CD4-positive, alpha-beta T cell treated with Interleukin-2 at 100 ng/mL for 4 hours (primary cell): ENCODE data around the gene UBASH3B.
A peak's percentile ranks its signal among the peaks of the same experiment; 100 is the strongest.

Experiments used
- DNase-seq: peaks from one replicate; pipeline ENCODE4 v3.0.0-alpha.2; 2020; ENCODE audit warnings: low spot score

Gene UBASH3B

DNA sequence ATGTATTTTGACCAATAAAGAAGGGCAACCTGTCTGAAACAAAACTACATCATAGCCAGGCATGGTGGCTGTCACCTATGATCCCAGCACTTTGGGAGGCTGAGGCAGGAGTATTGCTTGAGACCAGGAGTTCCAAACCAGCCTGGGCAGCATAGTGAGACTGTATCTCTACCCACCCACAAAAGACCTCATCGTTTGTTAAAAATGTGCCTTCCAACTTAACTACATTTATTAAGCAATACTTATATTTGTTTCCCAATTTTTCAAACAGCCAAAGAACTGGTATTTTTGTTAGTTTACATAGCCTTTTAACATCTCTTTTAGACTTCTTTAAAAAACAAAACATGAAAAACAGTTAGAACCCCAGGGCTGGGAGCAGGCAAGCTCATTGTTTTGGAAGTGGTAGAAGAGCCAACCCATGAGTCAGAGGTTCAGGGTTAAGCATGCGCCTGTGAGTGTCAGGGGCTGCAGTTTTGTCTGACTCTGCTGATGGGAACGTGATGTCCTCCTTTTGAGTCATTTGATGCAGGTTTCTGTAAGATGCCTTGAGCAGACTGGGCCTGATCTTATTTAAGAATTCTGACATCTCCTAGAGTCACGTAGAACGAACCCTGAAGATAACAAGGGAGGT lies 128.9 kb downstream of the UBASH3B start:
- no peak for DNase-seq

DNA sequence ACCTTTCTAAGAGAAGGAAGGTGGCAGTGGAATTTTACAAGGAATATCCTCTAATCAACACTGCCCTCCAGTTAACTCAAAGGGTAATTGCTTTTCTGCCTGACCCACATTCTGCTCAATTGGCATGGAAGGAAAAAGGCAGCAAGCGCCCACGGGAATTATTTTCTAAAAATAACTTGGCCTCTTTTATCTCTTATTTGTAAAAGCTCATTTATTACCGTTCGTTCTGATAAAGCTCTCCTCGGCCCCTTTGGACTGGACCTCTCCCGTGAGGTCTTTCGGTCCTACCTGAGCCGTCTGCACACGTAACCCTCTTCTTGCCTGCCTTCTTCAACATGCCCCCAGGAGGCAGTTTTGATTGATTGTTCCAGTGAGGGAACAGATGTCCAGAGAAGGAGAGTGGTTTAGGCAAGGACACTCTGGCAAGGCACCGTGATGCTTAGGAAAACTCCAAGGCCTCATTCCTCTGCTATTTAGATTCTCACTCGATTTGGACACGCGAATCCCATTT lies 129.6 kb downstream of the UBASH3B start:
- DNase-seq, result no peak

- DNase-seq, result no peak
Observed at GRCh38 chr11:122786896-122787295, 131.4 kb downstream of the UBASH3B start.

DNA sequence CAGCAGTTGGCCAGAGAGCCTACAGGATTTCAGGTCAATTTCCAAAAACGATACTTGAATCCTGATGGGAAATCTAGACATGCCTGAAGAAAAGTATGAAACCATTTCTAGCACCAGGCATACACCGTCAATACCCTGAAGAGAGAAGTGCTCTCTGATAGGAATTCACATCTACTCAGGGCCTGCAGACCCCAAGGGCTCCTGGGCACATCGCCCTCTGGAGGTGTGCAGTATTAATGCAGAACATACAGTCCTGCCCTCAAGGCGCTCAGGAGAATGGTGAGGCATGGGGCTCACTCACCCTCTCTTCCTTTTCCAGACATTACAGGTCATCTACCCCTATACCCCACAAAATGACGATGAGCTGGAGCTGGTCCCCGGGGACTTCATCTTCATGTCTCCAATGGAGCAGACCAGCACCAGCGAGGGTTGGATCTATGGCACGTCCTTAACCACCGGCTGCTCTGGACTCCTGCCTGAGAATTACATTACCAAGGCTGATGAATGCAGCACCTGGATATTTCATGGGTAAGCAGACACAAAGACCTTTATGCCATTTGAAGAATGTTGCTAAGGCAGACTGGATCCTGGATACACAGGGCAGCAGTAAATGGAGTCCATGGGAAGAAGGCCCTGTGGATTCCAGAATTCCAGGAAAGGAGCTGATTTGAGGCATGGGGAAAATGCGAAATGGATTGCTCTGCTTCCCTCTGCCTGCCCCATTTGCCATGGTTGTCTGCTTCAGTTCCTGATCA lies 133.4 kb downstream of the UBASH3B start:
- DNase-seq, result no peak

- DNase-seq, result no peak
Observed at GRCh38 chr11:122789907-122790306, 134.4 kb downstream of the UBASH3B start.

DNA sequence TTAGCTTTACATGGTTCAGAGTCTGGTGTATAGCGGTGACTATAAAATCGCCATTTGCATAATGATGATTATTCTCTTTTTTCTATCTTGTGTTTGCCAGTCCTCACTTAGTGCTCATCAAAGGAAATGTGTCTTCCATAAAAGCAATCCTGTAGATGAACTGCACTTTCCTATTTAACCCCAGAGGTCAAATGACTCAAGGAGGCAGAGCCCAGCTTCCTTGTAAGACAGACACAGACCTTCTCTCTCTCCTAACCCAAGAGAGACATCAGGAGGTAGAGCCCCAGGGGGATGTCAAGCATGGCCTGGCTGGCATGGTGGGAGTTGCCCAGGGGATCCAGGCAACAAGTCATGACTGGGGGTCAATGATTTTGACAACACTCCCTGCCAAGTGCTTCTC lies 135.9 kb downstream of the UBASH3B start:
- DNase-seq, result no peak

GRCh38 chr11:122791836-122792235 lies 136.3 kb downstream of the UBASH3B start:
- no peak for DNase-seq

DNA sequence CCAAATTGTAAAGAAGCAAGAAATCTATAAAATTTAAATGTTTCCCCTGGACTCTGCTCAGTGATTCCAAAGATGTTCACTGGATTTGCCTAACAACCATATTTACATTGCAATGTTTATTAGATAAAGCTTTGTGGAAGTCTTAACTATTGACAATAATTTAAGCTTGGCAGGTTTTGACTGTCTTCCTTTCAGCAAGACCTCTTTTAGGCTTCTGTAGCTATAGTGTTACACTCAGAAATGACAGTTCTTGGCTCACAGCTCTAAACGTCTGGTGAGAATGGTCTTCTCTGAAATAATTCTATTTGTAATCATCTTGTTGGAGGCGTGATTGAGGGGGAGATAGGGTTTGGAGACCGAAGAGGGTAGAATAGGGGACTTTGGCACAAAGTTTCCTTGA lies 138.0 kb downstream of the UBASH3B start:
- no peak for DNase-seq

- DNase-seq, result no peak
Observed at GRCh38 chr11:122795307-122795706, 139.8 kb downstream of the UBASH3B start.

DNA sequence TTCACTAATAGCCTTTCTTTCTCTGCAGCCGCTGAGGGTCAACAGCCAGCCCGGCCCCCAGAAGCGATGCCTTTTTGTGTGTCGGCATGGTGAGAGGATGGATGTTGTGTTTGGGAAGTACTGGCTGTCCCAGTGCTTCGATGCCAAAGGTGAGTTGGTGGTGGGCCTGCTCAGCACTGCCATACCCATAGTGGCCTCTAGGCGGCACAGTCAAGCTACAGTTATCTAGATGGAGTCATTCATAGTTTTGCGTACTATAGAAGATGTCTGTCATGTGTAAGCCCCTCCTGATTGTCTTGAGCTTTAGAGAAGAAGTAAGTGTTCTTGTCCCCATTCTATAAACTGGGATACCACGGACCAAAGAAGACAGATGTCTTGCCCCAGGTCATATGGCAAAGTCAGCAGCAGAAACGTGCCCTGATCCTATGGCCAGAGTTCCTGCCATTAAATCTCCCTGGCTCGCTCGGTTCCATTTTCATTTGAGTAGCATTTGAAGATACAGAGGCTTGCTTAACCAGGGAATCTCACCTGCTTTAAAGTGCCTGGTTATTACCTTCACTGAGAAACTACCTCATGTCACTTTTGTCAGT lies 140.7 kb downstream of the UBASH3B start:
- peak; percentile 71 for DNase-seq

- no peak for DNase-seq
Observed at GRCh38 chr11:122797651-122798050, 142.1 kb downstream of the UBASH3B start.

- DNase-seq, result no peak
Observed at GRCh38 chr11:122799406-122800105, 144.0 kb downstream of the UBASH3B start.

DNA sequence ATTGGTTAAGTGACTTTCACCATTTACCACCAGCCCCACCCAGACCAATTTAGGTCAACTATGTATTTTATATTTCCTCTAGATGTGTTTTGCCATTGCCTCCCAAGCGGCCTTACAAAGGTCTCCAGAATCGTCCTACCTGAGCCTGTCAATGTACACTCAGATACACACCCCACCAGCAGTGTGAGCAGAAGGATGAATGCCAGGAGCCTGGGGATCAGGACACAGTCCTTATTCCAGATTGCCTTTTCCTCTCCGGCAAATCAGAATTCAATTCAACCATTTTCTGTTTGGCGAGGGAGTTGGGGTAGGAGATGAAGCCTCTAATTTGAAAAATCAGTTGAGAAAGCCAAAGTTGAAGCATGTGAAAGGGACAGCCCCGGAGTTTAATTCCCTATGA lies 147.4 kb downstream of the UBASH3B start:
- DNase-seq, result no peak

DNA sequence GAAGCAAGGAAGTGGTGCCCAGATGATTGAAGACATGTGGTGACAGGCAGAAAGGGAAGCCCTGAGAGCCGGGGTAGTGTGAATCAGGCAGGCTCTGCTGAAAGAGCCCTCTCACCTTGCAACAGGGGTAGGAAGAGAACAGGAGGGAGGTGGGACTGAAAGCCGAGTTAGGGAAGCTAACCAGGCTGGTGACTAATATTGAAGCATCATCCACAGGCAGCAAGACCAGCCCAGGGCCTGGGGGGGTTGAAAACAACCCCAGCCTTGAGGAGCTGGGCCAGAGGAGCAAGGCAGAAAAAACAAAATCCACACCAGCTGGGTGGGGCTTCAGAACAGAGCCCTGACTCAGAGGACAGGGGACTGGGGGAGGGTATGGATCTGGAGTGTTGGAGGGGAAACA lies 147.8 kb downstream of the UBASH3B start:
- DNase-seq, result no peak

DNA sequence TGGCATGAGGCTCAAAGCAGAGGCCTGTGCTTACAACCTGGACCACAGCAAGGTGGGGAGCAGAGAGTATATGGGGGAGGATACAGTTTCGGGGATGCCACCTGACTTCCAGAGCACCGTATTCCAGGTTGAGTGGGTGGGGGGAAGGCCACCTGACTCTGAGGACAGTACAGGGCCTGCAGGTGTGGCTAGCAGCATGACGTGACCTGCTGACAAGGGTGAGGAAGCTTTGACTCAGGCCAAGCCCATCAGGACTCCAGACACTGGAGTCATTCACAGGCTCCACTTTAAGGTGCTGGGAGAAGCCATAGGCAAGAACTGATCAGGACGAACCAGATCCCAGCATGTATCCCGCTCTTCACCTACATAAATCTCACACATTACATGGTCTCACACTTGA lies 148.2 kb downstream of the UBASH3B start:
- DNase-seq, result no peak

GRCh38 chr11:122804161-122804560 lies 148.6 kb downstream of the UBASH3B start:
- DNase-seq, result no peak

DNA sequence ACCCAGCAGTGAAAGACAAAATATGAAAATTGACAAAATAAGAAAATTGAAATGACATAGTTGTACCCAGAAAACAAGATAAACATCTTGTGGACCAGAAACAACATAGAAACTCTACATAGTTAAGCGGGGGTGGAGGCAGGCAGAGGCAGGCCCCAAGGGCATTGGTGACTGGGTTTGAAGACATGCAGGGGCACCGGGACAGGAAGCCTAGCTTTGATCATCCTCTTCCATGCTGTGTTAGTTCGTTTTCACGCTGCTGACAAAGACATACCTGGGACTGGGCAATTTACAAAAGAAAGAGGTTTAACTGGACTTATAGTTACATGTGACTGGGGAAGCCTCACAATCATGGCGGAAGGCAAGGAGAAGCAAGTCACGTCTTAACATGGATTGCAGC lies 149.3 kb downstream of the UBASH3B start:
- no peak for DNase-seq

GRCh38 chr11:122807731-122808477 lies 152.4 kb downstream of the UBASH3B start:
- DNase-seq, result no peak

DNA sequence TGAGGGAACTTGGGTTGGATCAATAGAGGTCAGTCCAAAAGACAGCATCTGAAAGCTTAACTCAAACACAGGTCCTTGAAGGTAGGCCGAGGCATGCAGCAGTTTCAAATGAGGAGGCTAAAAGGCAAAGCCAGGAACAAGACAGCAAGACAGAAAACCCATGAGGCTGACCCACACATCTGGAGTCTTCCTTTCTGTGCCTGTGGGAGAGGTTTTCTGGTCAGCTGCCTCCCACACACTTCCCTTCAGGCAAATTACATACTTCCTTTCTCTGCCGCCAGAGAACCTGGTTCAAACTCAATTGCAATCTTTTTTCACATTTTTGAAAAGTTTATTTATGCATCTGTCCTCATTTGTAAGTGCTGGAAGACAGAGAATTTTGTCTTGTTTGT lies 153.0 kb downstream of the UBASH3B start:
- DNase-seq, result no peak

DNA sequence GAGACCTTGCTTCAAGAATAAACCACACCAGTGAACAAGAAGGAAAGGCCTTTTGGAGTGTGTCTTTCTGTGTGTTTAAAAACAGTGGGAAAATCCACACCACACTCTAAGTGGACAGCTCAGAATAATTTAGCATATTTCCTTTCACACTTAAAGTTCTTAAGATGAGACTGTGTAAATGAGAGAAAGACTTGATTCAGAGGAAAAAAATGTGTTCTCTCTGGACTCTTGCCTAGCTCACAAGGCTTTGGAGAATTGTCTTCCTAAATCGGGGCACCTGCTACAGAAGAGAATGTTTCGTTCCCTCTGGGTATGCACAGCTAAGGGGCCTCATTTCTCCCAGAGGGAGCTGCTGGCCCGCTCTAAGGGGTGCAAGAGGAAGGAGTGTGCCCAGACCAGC lies 154.3 kb downstream of the UBASH3B start:
- no peak for DNase-seq

- no peak for DNase-seq
Observed at GRCh38 chr11:122811721-122812120, 156.2 kb downstream of the UBASH3B start.

DNA sequence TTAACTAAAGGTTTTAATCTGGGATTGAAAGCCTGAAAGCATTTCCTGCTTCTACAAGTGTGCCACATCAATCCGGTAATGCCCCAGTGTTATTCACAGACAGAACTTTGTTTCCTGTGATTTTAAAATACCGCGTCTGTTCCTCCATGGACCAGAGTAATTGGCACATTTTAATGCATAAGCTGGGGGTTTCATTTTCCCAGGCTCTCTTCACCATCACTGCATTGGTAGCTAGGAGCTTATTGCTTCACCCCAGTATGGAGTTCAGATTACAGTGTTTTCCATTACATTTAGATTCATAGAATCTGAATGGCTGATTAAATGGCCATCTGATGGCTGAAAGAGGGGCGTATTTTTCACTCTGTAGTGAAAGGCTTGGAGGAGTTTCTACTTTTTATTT lies 157.1 kb downstream of the UBASH3B start:
- DNase-seq, result no peak
